22Rv1 (cell line): ENCODE measurements around the gene INSIG1.

Experiments
- H3K27ac ChIP-seq: fragments of 450-650 bp; 2 replicates; pipeline ENCODE4 v1.5.1; 2017
- ZFX ChIP-seq: fragments of 450-650 bp; IDR thresholded peaks from 2 replicates; pipeline ENCODE4 v1.6.1; 2017; ENCODE audit warnings: antibody characterized with exemption, borderline replicate concordance
- TF ChIP-seq, protein P1 (sequence below): fragments of 450-650 bp; IDR thresholded peaks from 2 replicates; pipeline ENCODE4 v1.5.1; 2017; ENCODE audit warnings: mild to moderate bottlenecking

Gene INSIG1

DNA sequence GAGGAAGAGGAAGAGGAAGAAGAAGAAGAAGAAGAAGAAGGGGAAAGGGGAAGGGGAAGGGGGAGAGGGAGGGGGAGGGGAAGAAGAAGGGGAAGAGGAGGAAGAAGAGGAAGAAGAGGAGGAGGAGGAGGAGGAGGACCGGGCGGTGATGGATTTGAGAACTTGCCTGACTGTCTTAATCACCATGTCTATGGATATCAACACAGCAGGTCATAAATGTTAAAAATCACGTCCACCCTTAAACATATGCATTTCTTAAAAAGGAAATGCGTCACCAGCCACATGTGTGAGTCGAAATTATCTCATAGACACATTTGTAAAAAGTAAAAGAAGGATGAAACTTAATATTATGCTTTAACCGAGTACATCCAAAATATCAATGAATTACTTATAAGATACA, 42.1 kb upstream of the INSIG1 start:
- TF ChIP-seq, protein P1, sequence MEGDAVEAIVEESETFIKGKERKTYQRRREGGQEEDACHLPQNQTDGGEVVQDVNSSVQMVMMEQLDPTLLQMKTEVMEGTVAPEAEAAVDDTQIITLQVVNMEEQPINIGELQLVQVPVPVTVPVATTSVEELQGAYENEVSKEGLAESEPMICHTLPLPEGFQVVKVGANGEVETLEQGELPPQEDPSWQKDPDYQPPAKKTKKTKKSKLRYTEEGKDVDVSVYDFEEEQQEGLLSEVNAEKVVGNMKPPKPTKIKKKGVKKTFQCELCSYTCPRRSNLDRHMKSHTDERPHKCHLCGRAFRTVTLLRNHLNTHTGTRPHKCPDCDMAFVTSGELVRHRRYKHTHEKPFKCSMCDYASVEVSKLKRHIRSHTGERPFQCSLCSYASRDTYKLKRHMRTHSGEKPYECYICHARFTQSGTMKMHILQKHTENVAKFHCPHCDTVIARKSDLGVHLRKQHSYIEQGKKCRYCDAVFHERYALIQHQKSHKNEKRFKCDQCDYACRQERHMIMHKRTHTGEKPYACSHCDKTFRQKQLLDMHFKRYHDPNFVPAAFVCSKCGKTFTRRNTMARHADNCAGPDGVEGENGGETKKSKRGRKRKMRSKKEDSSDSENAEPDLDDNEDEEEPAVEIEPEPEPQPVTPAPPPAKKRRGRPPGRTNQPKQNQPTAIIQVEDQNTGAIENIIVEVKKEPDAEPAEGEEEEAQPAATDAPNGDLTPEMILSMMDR: no peak
- TF ChIP-seq ZFX: no peak
- no peak overlapping the region for H3K27ac ChIP-seq

DNA sequence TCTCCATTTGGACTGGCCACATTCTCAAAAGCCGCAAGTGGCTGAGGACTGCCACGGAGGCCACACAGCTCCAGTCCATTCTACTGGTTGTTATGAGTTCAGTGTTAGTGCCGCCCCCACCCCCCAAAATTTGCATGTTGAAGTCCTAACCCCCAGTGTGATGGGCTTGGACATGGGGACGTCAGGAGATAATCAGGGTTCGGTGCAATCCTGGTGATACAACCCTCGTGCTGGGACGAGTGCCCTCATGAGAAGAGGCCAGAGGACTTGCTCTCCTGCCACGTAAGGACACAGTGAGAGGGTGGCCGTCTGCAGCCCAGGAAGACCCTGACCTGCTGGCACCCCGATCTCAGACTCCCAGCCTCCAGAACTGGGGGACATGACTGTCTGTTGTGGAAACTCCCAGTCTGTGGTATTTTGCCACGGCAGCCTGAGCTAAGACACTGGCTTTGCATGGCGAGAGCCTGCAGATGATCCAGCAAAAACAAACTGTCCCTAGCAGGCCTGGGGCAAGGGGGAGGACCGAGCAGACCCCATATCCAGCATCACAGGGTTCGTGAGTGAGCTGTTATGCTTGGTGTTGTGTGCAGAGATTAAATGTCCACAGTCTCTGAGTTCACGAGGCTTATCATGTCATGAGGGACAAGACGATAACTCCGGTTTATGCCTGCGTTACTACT, 41.5 kb upstream of the INSIG1 start:
- no peak for TF ChIP-seq ZFX
- TF ChIP-seq, protein P1: no peak
- H3K27ac ChIP-seq: no peak overlapping the region

DNA sequence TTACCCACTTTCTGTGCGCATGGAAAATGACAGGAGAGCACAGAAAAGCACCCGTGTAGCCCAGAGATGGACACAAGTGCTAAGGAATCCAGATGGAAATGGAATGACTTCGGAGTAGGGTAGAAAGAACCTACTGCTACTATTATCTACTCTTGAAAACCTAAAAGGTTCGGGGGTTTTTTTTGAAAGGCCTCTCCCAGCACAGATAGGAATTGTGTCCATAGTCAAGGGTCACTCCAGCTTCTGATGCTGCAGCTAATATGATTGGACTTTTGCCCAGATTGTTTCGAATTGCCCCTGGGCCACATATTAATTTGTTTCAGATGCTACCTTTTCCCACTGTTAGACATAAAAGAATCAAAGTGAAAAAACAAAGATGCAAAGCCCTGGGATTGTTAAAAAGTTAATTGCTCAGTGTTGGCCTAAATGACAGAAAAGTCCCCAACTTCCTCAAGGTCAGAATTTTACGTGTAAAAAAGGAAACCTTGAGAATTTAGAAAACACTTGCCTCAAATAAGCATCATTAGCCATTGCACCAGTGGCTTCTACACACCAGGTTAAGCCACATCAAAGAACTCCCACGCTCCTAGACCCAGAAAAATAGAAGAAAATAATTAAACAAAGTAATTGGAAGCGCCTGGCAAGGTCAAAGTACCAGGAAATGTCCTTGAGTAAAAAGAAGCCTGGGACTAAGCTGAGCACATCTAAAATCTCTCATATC, 40.8 kb upstream of the INSIG1 start:
- no peak overlapping the region for H3K27ac ChIP-seq
- no peak for TF ChIP-seq ZFX
- TF ChIP-seq, protein P1: no peak

DNA sequence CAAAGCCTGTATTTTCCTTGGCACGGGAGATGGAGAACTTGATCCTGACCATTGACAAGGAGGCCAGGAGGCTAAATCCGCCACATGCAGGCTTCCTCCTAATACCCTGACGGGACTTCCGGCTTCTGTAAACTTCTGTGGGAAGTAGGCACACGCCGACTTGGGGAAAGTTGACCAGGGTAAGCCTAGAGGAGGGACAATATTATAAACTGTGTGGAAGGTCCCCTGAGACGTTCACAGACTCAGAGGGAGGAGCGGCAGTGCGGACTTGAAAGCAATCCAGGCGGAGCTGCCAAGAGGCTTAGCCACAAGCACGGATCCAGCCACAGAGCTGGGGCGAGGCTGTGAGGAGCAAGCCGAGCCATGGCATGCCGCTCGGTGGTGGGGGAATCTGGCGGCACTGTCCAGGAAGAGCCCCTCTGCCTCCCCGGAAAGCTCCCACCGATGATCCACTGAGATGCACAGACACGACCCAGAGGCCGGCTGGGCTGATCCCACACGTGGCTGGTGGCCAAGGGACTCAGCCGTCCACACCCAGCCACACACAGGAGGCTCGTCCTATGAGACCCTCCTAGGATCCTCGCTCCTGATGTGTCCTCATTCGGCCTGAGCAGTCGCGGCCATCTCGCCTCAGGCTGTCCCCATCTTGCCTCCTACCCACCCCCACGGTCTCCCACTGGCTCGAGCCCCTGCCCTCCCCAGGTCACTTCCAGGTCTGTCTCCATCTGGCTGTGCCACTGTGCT, 40.0 kb upstream of the INSIG1 start:
- no peak overlapping the region for H3K27ac ChIP-seq
- TF ChIP-seq, protein P1: no peak
- TF ChIP-seq ZFX: no peak

DNA sequence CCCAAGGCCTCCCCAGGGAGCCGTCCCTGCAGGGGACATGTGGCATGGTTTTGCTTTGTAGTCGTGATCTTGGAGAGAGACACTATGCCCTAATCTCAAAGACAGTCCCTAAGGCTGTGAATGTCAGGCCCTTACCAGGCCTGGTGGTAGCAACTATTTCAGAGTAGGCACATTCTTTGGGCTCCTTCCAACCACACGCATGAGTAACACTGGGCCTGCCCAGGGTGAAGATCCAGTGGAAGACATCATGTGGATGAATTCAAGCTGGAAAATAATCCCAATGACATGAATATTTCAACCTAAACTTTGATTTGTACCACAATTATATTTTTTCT, 39.5 kb upstream of the INSIG1 start:
- H3K27ac ChIP-seq: no peak overlapping the region
- TF ChIP-seq, protein P1: no peak
- no peak for TF ChIP-seq ZFX

DNA sequence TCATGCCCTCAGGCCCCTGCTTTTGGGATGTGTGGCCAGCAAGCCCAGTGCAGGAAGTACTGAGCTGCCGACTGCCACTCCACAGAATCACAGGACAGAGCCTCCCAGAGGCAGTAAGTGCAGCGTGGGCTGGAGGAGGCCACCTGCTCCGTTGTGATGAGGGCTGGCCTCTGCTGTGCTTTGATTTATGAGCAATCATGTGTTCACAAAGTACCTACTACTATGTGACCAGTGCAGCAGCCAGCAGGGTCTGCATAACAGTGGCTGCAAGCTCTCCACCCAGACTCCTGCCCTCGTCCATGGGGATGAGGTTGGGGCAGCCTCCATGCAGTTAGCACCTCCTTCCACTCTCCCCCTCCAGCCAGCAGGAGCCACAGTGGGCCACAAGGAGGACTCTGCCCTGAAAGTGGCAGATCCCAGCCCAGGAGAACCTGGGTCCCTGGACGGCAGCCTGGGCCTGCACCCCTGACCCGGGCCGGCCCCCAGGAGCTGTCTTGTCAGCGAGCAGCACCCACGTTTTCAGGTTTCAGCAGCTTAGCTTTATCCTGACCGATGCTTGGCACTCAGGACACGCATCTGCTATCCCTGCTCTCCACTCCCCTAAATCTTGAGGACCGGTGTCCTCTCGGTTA, 37.7 kb upstream of the INSIG1 start:
- TF ChIP-seq, protein P1: no peak
- no peak for TF ChIP-seq ZFX
- H3K27ac ChIP-seq: no peak overlapping the region
